Fibroblast of skin of scalp (primary cell): ENCODE measurements around the gene ZNF107.
"Not testable (repeated sequence)": the region's sequence is repeated elsewhere in the genome, so short reads cannot be mapped to it uniquely, and the experiment has no call there.

Experiments used
- DNase-seq: peaks from one replicate; pipeline ENCODE4 v3.0.0-alpha.2; 2013

Gene ZNF107

DNA sequence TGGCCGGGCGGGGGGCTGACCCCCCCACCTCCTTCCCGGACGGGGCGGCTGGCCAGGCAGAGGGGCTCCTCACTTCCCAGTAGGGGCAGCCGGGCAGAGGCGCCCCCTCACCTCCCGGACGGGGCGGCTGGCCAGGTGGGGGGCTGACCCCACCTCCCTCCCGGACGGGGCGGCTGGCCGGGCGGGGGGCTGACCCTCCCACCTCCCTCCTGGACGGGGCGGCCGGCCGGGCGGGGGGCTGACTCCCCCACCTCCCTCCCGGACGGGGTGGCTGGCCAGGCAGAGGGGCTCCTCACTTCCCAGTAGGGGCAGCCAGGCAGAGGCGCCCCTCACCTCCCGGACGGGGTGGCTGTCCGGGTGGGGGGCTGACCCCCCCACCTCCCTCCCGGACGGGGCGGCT is 72.5 kb downstream of the ZNF107 start:
- not testable (repeated sequence) for DNase-seq

GRCh38 chr7:64738953-64739352 is 73.0 kb downstream of the ZNF107 start:
- not testable (repeated sequence) for DNase-seq

DNA sequence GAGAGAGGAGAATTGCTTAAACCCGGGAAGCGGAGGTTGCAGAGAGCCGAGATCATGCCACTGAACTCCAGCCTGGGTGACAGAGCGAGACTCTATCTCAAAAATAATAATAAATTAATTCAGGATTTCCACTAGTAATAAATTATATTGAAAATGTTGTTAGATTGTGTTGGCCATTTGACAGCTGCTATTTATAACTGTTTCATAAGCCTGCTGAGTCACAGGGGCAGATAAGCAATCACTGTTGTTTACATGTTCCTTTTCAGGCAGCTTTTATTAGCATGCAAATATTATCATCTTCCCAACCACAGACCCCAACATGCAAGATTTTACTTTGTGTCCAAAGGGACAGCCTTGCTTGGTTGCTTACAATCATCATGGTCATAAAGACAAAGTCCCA is 78.7 kb downstream of the ZNF107 start:
- DNase-seq: no peak

GRCh38 chr7:64747802-64748201 is 81.9 kb downstream of the ZNF107 start:
- DNase-seq: no peak

DNA sequence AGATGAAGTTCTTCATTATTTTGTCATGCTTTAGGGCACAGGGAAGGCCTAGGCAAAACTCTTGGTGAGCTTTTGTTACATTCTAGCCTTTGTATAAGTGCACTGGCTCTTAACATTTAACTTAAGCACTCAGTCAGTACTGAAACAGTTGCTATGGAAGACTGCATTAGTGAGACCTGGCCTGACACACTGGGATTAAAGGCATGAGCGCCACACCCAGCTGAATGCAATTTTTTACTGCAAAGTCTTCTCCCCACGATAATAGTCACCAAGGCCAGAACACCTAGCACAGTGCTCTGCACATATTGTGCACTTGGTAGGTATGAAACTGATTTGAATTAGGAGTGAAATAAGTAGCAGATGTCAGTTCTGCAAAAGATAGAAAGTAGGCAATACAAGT is 87.1 kb downstream of the ZNF107 start:
- no peak for DNase-seq

- DNase-seq: no peak
Measured at GRCh38 chr7:64755865-64756264, 89.9 kb downstream of the ZNF107 start.

- DNase-seq: no peak
Measured at GRCh38 chr7:64758151-64758550, 92.2 kb downstream of the ZNF107 start.
